HFFc6 (cell line): ENCODE results near the gene ZNF146. TPM values are rescaled to one million over a fixed set of nuclear protein-coding genes. Genes with fewer than 3 reads are reported as not detected.

Source experiments
- DNase-seq: peaks from one replicate; pipeline ENCODE4 v3.0.0-alpha.2; 2018
- H3K27ac Mint-ChIP-seq: 2 replicates; pipeline ENCODE4 v1.8.0; 2020; ENCODE audit warnings: mild to moderate bottlenecking, mixed read lengths
- H3K27me3 Mint-ChIP-seq: 2 replicates; pipeline ENCODE4 v1.8.0; 2021; ENCODE audit warnings: mild to moderate bottlenecking, moderate library complexity, mixed read lengths; ENCODE audit not compliant: insufficient read depth
- H3K36me3 Mint-ChIP-seq: 2 replicates; pipeline ENCODE4 v1.8.0; 2021; ENCODE audit warnings: low read depth, mixed read lengths
- H3K4me1 Mint-ChIP-seq: 2 replicates; pipeline ENCODE4 v1.8.0; 2020; ENCODE audit warnings: low read depth, mixed read lengths
- H3K4me3 Mint-ChIP-seq: 2 replicates; pipeline ENCODE4 v1.8.0; 2020; ENCODE audit warnings: mild to moderate bottlenecking, moderate library complexity, mixed read lengths
- H3K9me3 Mint-ChIP-seq: 2 replicates; pipeline ENCODE4 v1.8.0; 2020; ENCODE audit warnings: mild to moderate bottlenecking, mixed read lengths
- CTCF ChIP-seq: fragments of 200-600 bp; sonication (generic); IDR thresholded peaks from 2 replicates; pipeline ENCODE4 v1.5.0; 2021; ENCODE audit warnings: antibody characterized with exemption, mild to moderate bottlenecking
- total RNA-seq, 6 experiments: library from RNA; stranded (reverse); fragmentation: NEBNext Ultra II Directional; extraction: Animal tissue kit (Norgen Biotek cat#: 25700); gene quantifications; 2 replicates in 1 of 6; 3 replicates in 5 of 6; pipeline ENCODE4 v1.2.3, GENCODE V29; 2021

ZNF146 gene
- total RNA-seq, 6 experiments from 2014 or later: 49.7 to 58.2 (median 56.6) TPM

- Mint-ChIP-seq H3K27ac (no peak overlapping the region), H3K4me3 (no peak overlapping the region), H3K4me1 (no peaks in the 10 kb centered on the region), H3K9me3 (no peaks in the 10 kb centered on the region), H3K36me3 (0 out of 2 replicates have a peak, but pooled peaks cover 8% of the 10 kb centered on the region), H3K27me3 (no peaks in the 10 kb centered on the region)
- DNase-seq: no peak
- TF ChIP-seq CTCF: no peak
Observed at GRCh38 chr19:36207605-36208252, 7.2 kb upstream of the ZNF146 start.

GRCh38 chr19:36209372-36209771 lies 5.5 kb upstream of the ZNF146 start:
- DNase-seq: no peak
- H3K4me3 Mint-ChIP-seq: no peak overlapping the region
- no peak overlapping the region for H3K27ac Mint-ChIP-seq
- 0 out of 2 replicates have a peak, but pooled peaks cover 8% of the 10 kb centered on the region for H3K36me3 Mint-ChIP-seq
- H3K27me3 Mint-ChIP-seq: no peaks in the 10 kb centered on the region
- no peak for TF ChIP-seq CTCF
- no peaks in the 10 kb centered on the region for H3K4me1 Mint-ChIP-seq
- no peaks in the 10 kb centered on the region for H3K9me3 Mint-ChIP-seq

GRCh38 chr19:36210497-36210896 lies 4.4 kb upstream of the ZNF146 start:
- Mint-ChIP-seq H3K4me3 (no peak overlapping the region), H3K36me3 (0 out of 2 replicates have a peak, but pooled peaks cover 8% of the 10 kb centered on the region), H3K27ac (no peak overlapping the region), H3K27me3 (no peaks in the 10 kb centered on the region), H3K4me1 (no peaks in the 10 kb centered on the region), H3K9me3 (no peaks in the 10 kb centered on the region)
- no peak for DNase-seq
- no peak for TF ChIP-seq CTCF

- Mint-ChIP-seq H3K4me1 (peaks cover 10% of the 10 kb centered on the region; the same call in 1 of the 2 replicates), H3K9me3 (peaks cover 4% of the 10 kb centered on the region; the same call in 1 of the 2 replicates), H3K27ac (no peak overlapping the region), H3K4me3 (peak overlapping the region; percentile 53), H3K27me3 (no peaks in the 10 kb centered on the region), H3K36me3 (peaks cover 18% of the 10 kb centered on the region)
- no peak for DNase-seq
- no peak for TF ChIP-seq CTCF
Observed at GRCh38 chr19:36212895-36213294, 2.0 kb upstream of the ZNF146 start.

- peaks cover 29% of the 10 kb centered on the region for H3K36me3 Mint-ChIP-seq
- no peak overlapping the region for H3K27ac Mint-ChIP-seq
- no peak overlapping the region for H3K4me3 Mint-ChIP-seq
- no peaks in the 10 kb centered on the region for H3K27me3 Mint-ChIP-seq
- peaks cover 4% of the 10 kb centered on the region; the same call in 1 of the 2 replicates for H3K9me3 Mint-ChIP-seq
- DNase-seq: no peak
- peaks cover 21% of the 10 kb centered on the region for H3K4me1 Mint-ChIP-seq
- no peak for TF ChIP-seq CTCF
Observed at GRCh38 chr19:36215276-36216123, 594 bp downstream of the ZNF146 start.
